Measurements from ENCODE around the gene KCNMA1.

DNA sequence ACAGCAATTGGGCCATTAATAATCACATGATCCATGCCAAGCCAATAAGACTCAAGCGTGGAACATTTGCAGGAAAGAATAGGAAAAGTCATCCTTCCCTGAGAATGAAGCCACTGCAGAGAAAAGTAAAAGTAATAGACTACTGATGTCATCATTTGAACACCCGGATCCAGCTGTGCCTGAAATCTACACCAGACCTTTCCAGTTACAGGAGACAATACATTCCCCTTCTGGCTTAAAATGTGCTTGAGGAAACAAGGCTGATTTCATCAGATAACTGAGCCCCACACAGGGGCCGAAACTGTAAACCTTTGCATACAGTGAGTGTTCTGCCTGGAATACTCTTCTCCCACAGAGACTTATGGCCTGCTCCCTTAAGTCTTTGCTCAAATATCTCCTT, 232.8 kb downstream of the KCNMA1 start:
- TF ChIP-seq, protein P1, sequence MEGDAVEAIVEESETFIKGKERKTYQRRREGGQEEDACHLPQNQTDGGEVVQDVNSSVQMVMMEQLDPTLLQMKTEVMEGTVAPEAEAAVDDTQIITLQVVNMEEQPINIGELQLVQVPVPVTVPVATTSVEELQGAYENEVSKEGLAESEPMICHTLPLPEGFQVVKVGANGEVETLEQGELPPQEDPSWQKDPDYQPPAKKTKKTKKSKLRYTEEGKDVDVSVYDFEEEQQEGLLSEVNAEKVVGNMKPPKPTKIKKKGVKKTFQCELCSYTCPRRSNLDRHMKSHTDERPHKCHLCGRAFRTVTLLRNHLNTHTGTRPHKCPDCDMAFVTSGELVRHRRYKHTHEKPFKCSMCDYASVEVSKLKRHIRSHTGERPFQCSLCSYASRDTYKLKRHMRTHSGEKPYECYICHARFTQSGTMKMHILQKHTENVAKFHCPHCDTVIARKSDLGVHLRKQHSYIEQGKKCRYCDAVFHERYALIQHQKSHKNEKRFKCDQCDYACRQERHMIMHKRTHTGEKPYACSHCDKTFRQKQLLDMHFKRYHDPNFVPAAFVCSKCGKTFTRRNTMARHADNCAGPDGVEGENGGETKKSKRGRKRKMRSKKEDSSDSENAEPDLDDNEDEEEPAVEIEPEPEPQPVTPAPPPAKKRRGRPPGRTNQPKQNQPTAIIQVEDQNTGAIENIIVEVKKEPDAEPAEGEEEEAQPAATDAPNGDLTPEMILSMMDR (IDR thresholded peaks at IDR 0.05) = no peak
- no peak for TF ChIP-seq POLR2A (IDR thresholded peaks at IDR 0.05)
- TF ChIP-seq POLR2AphosphoS5 (IDR thresholded peaks at IDR 0.05) = no peak
